ENCODE results near the gene APBB2. TPM values are rescaled to one million over a fixed set of nuclear protein-coding genes. Genes with fewer than 3 reads are reported as not detected.
"Not testable (repeated sequence)": the region's sequence is repeated elsewhere in the genome, so short reads cannot be mapped to it uniquely, and the experiment has no call there.

Gene APBB2
- total RNA-seq, 1 donor from 2014 or later, result 23.5 TPM

- intact Hi-C loops (cut with micrococcal nuclease), result no loop called here
- Histone ChIP-seq H3K27me3 (ENCODE audit: low read depth) (no peaks in the 10 kb centered on the region), H3K36me3 (peaks cover 10% of the 10 kb centered on the region), H3K4me1 (peaks cover 36% of the 10 kb centered on the region), H3K9me3 (replicated peaks) (peaks cover 5% of the 10 kb centered on the region), H3K4me3 (no peak overlapping the region), H3K27ac (replicated peaks) (peak overlapping the region; percentile 29)
- DNase-seq, result no peak
- TF ChIP-seq, protein P1, sequence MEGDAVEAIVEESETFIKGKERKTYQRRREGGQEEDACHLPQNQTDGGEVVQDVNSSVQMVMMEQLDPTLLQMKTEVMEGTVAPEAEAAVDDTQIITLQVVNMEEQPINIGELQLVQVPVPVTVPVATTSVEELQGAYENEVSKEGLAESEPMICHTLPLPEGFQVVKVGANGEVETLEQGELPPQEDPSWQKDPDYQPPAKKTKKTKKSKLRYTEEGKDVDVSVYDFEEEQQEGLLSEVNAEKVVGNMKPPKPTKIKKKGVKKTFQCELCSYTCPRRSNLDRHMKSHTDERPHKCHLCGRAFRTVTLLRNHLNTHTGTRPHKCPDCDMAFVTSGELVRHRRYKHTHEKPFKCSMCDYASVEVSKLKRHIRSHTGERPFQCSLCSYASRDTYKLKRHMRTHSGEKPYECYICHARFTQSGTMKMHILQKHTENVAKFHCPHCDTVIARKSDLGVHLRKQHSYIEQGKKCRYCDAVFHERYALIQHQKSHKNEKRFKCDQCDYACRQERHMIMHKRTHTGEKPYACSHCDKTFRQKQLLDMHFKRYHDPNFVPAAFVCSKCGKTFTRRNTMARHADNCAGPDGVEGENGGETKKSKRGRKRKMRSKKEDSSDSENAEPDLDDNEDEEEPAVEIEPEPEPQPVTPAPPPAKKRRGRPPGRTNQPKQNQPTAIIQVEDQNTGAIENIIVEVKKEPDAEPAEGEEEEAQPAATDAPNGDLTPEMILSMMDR (IDR thresholded peaks at IDR 0.05; ENCODE audit: borderline replicate concordance), result no peak
Measured at GRCh38 chr4:41057467-41057866, 156.9 kb downstream of the APBB2 start.

GRCh38 chr4:41052287-41052686 is 162.1 kb downstream of the APBB2 start:
- peaks cover under 1% of the 10 kb centered on the region for H3K36me3 ChIP-seq
- H3K27me3 ChIP-seq (ENCODE audit: low read depth), result no peaks in the 10 kb centered on the region
- TF ChIP-seq, protein P1 (IDR thresholded peaks at IDR 0.05; ENCODE audit: borderline replicate concordance), result no peak
- intact Hi-C loops (cut with micrococcal nuclease), result no loop called here
- no peak for DNase-seq
- no peaks in the 10 kb centered on the region for H3K9me3 ChIP-seq (replicated peaks)
- peak overlapping the region; percentile 89 for H3K27ac ChIP-seq (replicated peaks)
- peaks cover 40% of the 10 kb centered on the region for H3K4me1 ChIP-seq
- no peak overlapping the region for H3K4me3 ChIP-seq

GRCh38 chr4:41050880-41051775 is 163.2 kb downstream of the APBB2 start:
- peak overlapping the region; percentile 89 for H3K27ac ChIP-seq (replicated peaks)
- peaks cover 37% of the 10 kb centered on the region for H3K4me1 ChIP-seq
- no peaks in the 10 kb centered on the region for H3K36me3 ChIP-seq
- TF ChIP-seq, protein P1 (IDR thresholded peaks at IDR 0.05; ENCODE audit: borderline replicate concordance), result no peak
- peak; percentile 31 for DNase-seq
- intact Hi-C loops (cut with micrococcal nuclease), result no loop called here
- H3K4me3 ChIP-seq, result peak overlapping the region; percentile 56
- H3K9me3 ChIP-seq (replicated peaks), result no peaks in the 10 kb centered on the region
- no peaks in the 10 kb centered on the region for H3K27me3 ChIP-seq (ENCODE audit: low read depth)

DNA sequence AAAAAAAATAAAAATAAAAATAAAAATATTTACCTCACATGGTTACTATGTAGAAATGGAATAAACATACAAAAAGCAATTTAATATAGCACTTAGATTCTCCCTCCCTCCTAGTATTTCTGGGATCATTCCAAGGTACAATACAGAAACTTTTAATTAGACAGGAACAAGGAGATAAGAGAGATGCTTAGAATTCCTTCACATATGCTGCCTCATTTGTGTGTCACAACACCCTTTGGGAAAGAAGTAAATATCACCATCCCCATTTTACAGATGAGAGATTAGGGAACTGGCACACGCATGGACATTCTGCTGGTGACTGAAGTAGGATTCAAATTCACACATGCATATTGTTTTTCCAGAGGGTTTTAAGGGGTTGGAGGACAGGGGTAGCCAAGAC is 164.2 kb downstream of the APBB2 start:
- peaks cover 2% of the 10 kb centered on the region for H3K9me3 ChIP-seq (replicated peaks)
- no peaks in the 10 kb centered on the region for H3K27me3 ChIP-seq (ENCODE audit: low read depth)
- intact Hi-C loops (cut with micrococcal nuclease), result no loop called here
- H3K4me3 ChIP-seq, result peak overlapping the region; percentile 56
- peak overlapping the region; percentile 89 for H3K27ac ChIP-seq (replicated peaks)
- peaks cover 37% of the 10 kb centered on the region for H3K4me1 ChIP-seq
- no peaks in the 10 kb centered on the region for H3K36me3 ChIP-seq
- TF ChIP-seq, protein P1 (IDR thresholded peaks at IDR 0.05; ENCODE audit: borderline replicate concordance), result no peak
- no peak for DNase-seq

GRCh38 chr4:41049176-41049575 is 165.2 kb downstream of the APBB2 start:
- Histone ChIP-seq H3K4me1 (peaks cover 37% of the 10 kb centered on the region), H3K27ac (replicated peaks) (peak overlapping the region; percentile 89)
- DNase-seq, result not testable (repeated sequence)

GRCh38 chr4:41044791-41045190 is 169.6 kb downstream of the APBB2 start:
- TF ChIP-seq, protein P1 (IDR thresholded peaks at IDR 0.05; ENCODE audit: borderline replicate concordance), result no peak
- Histone ChIP-seq H3K36me3 (no peaks in the 10 kb centered on the region), H3K4me1 (peaks cover 6% of the 10 kb centered on the region), H3K27ac (replicated peaks) (no peak overlapping the region), H3K9me3 (replicated peaks) (peaks cover 11% of the 10 kb centered on the region), H3K4me3 (no peak overlapping the region), H3K27me3 (ENCODE audit: low read depth) (no peaks in the 10 kb centered on the region)
- DNase-seq, result no peak
- intact Hi-C loops (cut with micrococcal nuclease), result no loop called here

More at GRCh38 chr4:41049176-41049575, 165.2 kb downstream of the APBB2 start:
- H3K36me3 ChIP-seq; intact Hi-C loops (cut with micrococcal nuclease); H3K27me3 ChIP-seq (ENCODE audit: low read depth): not testable (repeated sequence)
- peak overlapping the region; percentile 56 for H3K4me3 ChIP-seq
- H3K9me3 ChIP-seq (replicated peaks), result peaks cover 11% of the 10 kb centered on the region

All from left ventricle myocardium inferior (tissue), 1 donor.